HepG2 (cell line): ENCODE measurements around the gene SIRT5. TPM values are rescaled to one million over a fixed set of nuclear protein-coding genes. Genes with fewer than 3 reads are reported as not detected.

Experiments used
- EZH2 ChIP-seq: conservative IDR thresholded peaks from 2 replicates; pipeline ENCODE4 v1.6.1; 2012; ENCODE audit warnings: mild to moderate bottlenecking, low read depth, low read length, moderate library complexity
- HDAC1 ChIP-seq: sonication (generic); formaldehyde crosslinking; IDR thresholded peaks from 2 replicates; pipeline ENCODE4 v1.5.1; 2020; ENCODE audit warnings: mild to moderate bottlenecking, missing genetic modification reagents
- JUNB ChIP-seq: sonication (generic); formaldehyde crosslinking; IDR thresholded peaks from 2 replicates; pipeline ENCODE4 v1.8.0; 2022; ENCODE audit warnings: missing genetic modification reagents, mild to moderate bottlenecking, borderline replicate concordance
- MIXL1 ChIP-seq: IDR thresholded peaks from 2 replicates; pipeline ENCODE4 v1.6.1; 2016
- MZF1 ChIP-seq: sonication (generic); formaldehyde crosslinking; IDR thresholded peaks from 2 replicates; pipeline ENCODE4 v1.8.1; 2023; ENCODE audit warnings: mild to moderate bottlenecking, missing genetic modification reagents, borderline replicate concordance
- NFRKB ChIP-seq: fragments of 450-650 bp; IDR thresholded peaks from 2 replicates; pipeline ENCODE4 v1.6.1; 2017
- NR2C2 ChIP-seq: sonication (generic); formaldehyde crosslinking; IDR thresholded peaks from 2 replicates; pipeline ENCODE4 v1.4.0; 2020; ENCODE audit warnings: missing genetic modification reagents, mild to moderate bottlenecking, moderate library complexity, borderline replicate concordance
- PAWR ChIP-seq: sonication (generic); formaldehyde crosslinking; IDR thresholded peaks from 2 replicates; pipeline ENCODE4 v1.4.0; 2020; ENCODE audit warnings: missing genetic modification reagents, mild to moderate bottlenecking, borderline replicate concordance
- SALL1 ChIP-seq: sonication (generic); formaldehyde crosslinking; IDR thresholded peaks from 2 replicates; pipeline ENCODE4 v1.8.0; 2022; ENCODE audit warnings: mild to moderate bottlenecking, missing genetic modification reagents
- SMARCE1 ChIP-seq: fragments of 450-650 bp; IDR thresholded peaks from 2 replicates; pipeline ENCODE4 v1.6.1; 2017; ENCODE audit warnings: borderline replicate concordance
- SUZ12 ChIP-seq: fragments of 150-350 bp; IDR thresholded peaks from 2 replicates; pipeline ENCODE4 v1.6.1; 2014; ENCODE audit warnings: low read depth, low read length
- TOE1 ChIP-seq: sonication (generic); formaldehyde crosslinking; IDR thresholded peaks from 2 replicates; pipeline ENCODE4 v1.4.0; 2020; ENCODE audit warnings: mild to moderate bottlenecking, missing genetic modification reagents
- TSC22D2 ChIP-seq: sonication (generic); formaldehyde crosslinking; IDR thresholded peaks from 2 replicates; pipeline ENCODE4 v1.5.1; 2020; ENCODE audit warnings: missing genetic modification reagents, mild to moderate bottlenecking, borderline replicate concordance
- ZBTB42 ChIP-seq: sonication (generic); formaldehyde crosslinking; IDR thresholded peaks from 2 replicates; pipeline ENCODE4 v1.5.0; 2020; ENCODE audit warnings: mild to moderate bottlenecking, missing genetic modification reagents
- ZNF615 ChIP-seq: sonication (generic); formaldehyde crosslinking; IDR thresholded peaks from 2 replicates; pipeline ENCODE4 v1.5.0; 2020; ENCODE audit warnings: mild to moderate bottlenecking, missing genetic modification reagents, borderline replicate concordance
- ZNF660 ChIP-seq: sonication (generic); formaldehyde crosslinking; IDR thresholded peaks from 2 replicates; pipeline ENCODE4 v1.5.1; 2020; ENCODE audit warnings: mild to moderate bottlenecking, low read depth, missing genetic modification reagents, borderline replicate concordance
- ZNF83 ChIP-seq: sonication (generic); formaldehyde crosslinking; IDR thresholded peaks from 2 replicates; pipeline ENCODE4 v1.4.0; 2020; ENCODE audit warnings: missing genetic modification reagents, mild to moderate bottlenecking, borderline replicate concordance
- polyA plus RNA-seq, 8 experiments: library from polyadenylated mRNA; depleted of rRNA in 3 of 8; stranded (reverse) in 7 of 8; unstranded in 1 of 8; fragments of >200 nt; fragmentation: Illumina TruSeq in 4 of 8; extraction: Trizol in 4 of 8; gene quantifications; 2 replicates each; pipeline versions ENCODE4 v1.2.1 to v1.2.3, GENCODE V29; 2011 to 2016; ENCODE audit warnings: low read depth in 4 of 8, missing spikeins in 1 of 8, mixed read lengths in 1 of 8; ENCODE audit not compliant: insufficient read depth in 1 of 8
- total RNA-seq, 5 experiments: library from RNA; depleted of rRNA; stranded (reverse); fragments of >200 nt; fragmentation: Illumina TruSeq; extraction: Trizol; gene quantifications; 2 replicates each; pipeline ENCODE4 v1.2.3, GENCODE V29; 2016; ENCODE audit warnings: low read depth in 1 of 5
- TF ChIP-seq, protein P1 (sequence below): IDR thresholded peaks from 2 replicates; pipeline ENCODE4 v1.6.1; 2016
- TF ChIP-seq, protein P2 (sequence below): sonication (generic); formaldehyde crosslinking; IDR thresholded peaks from 2 replicates; pipeline ENCODE4 v1.5.0; 2020; ENCODE audit warnings: mild to moderate bottlenecking, missing genetic modification reagents, borderline replicate concordance
- TF ChIP-seq, protein P3 (sequence below): sonication (generic); formaldehyde crosslinking; IDR thresholded peaks from 2 replicates; pipeline ENCODE4 v1.8.1; 2022; ENCODE audit warnings: low read depth, mild to moderate bottlenecking, missing genetic modification reagents

SIRT5 gene
- total and polyA plus RNA-seq, 2 of the 13 experiments (the other 11 are each of a cell fraction or from before 2014, with no cell fraction given) = 14.1 to 16.6 TPM

GRCh38 chr6:13604546-13605416, 30.4 kb downstream of the SIRT5 start (continued):
- TF ChIP-seq PAWR (CRISPR knock-in tag) (no peak), MIXL1 (CRISPR knock-in tag) (peak; percentile 88), TSC22D2 (0 out of 2 replicates have a peak, but pooled peaks have one; percentile 7), NR2C2 (CRISPR knock-in tag) (peak; percentile 97), EZH2 (no peak), SMARCE1 (no peak), SUZ12 (no peak), ZNF615 (no peak; the same call in 1 of the 2 replicates), JUNB (CRISPR knock-in tag) (peak; percentile 16; the same call in 1 of the 2 replicates), NFRKB (no peak), HDAC1 (peak; percentile 95), ZBTB42 (CRISPR knock-in tag) (no peak), SALL1 (CRISPR knock-in tag) (peak; percentile 91), ZNF660 (CRISPR knock-in tag) (no peak), TOE1 (CRISPR knock-in tag) (peak; percentile 72; the same call in 1 of the 2 replicates), ZNF83 (CRISPR knock-in tag) (no peak), MZF1 (CRISPR knock-in tag) (no peak)
- TF ChIP-seq, protein P1, sequence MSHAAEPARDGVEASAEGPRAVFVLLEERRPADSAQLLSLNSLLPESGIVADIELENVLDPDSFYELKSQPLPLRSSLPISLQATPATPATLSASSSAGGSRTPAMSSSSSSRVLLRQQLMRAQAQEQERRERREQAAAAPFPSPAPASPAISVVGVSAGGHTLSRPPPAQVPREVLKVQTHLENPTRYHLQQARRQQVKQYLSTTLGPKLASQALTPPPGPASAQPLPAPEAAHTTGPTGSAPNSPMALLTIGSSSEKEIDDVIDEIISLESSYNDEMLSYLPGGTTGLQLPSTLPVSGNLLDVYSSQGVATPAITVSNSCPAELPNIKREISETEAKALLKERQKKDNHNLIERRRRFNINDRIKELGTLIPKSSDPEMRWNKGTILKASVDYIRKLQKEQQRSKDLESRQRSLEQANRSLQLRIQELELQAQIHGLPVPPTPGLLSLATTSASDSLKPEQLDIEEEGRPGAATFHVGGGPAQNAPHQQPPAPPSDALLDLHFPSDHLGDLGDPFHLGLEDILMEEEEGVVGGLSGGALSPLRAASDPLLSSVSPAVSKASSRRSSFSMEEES = peak; percentile 95
- TF ChIP-seq, protein P2, sequence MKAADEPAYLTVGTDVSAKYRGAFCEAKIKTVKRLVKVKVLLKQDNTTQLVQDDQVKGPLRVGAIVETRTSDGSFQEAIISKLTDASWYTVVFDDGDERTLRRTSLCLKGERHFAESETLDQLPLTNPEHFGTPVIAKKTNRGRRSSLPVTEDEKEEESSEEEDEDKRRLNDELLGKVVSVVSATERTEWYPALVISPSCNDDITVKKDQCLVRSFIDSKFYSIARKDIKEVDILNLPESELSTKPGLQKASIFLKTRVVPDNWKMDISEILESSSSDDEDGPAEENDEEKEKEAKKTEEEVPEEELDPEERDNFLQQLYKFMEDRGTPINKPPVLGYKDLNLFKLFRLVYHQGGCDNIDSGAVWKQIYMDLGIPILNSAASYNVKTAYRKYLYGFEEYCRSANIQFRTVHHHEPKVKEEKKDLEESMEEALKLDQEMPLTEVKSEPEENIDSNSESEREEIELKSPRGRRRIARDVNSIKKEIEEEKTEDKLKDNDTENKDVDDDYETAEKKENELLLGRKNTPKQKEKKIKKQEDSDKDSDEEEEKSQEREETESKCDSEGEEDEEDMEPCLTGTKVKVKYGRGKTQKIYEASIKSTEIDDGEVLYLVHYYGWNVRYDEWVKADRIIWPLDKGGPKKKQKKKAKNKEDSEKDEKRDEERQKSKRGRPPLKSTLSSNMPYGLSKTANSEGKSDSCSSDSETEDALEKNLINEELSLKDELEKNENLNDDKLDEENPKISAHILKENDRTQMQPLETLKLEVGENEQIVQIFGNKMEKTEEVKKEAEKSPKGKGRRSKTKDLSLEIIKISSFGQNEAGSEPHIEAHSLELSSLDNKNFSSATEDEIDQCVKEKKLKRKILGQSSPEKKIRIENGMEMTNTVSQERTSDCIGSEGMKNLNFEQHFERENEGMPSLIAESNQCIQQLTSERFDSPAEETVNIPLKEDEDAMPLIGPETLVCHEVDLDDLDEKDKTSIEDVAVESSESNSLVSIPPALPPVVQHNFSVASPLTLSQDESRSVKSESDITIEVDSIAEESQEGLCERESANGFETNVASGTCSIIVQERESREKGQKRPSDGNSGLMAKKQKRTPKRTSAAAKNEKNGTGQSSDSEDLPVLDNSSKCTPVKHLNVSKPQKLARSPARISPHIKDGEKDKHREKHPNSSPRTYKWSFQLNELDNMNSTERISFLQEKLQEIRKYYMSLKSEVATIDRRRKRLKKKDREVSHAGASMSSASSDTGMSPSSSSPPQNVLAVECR (CRISPR knock-in tag) = peak; percentile 72; the same call in 1 of the 2 replicates
- TF ChIP-seq, protein P3, sequence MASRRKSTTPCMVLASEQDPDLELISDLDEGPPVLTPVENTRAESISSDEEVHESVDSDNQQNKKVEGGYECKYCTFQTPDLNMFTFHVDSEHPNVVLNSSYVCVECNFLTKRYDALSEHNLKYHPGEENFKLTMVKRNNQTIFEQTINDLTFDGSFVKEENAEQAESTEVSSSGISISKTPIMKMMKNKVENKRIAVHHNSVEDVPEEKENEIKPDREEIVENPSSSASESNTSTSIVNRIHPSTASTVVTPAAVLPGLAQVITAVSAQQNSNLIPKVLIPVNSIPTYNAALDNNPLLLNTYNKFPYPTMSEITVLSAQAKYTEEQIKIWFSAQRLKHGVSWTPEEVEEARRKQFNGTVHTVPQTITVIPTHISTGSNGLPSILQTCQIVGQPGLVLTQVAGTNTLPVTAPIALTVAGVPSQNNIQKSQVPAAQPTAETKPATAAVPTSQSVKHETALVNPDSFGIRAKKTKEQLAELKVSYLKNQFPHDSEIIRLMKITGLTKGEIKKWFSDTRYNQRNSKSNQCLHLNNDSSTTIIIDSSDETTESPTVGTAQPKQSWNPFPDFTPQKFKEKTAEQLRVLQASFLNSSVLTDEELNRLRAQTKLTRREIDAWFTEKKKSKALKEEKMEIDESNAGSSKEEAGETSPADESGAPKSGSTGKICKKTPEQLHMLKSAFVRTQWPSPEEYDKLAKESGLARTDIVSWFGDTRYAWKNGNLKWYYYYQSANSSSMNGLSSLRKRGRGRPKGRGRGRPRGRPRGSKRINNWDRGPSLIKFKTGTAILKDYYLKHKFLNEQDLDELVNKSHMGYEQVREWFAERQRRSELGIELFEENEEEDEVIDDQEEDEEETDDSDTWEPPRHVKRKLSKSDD (CRISPR knock-in tag) = peak; percentile 81
